GM23248 (cell line): Measurements from ENCODE around the gene SYNE1. TPM values are rescaled to one million over a fixed set of nuclear protein-coding genes. Genes with fewer than 3 reads are reported as not detected.
A peak's percentile ranks its signal among the peaks of the same experiment; 100 is the strongest.

Experiments used
- DNase-seq: peaks from one replicate; pipeline ENCODE4 v3.0.0-alpha.2; 2015
- H2AFZ ChIP-seq: fragments of 200-600 bp; sonication (generic); 2 replicates; pipeline ENCODE4 v1.6.1; 2016; ENCODE audit warnings: antibody characterized with exemption
- H3F3A ChIP-seq: fragments of 200-600 bp; sonication (generic); 2 replicates; pipeline ENCODE4 v1.6.1; 2016; ENCODE audit warnings: mild to moderate bottlenecking, antibody characterized with exemption, mixed run types; ENCODE audit not compliant: insufficient read depth
- H3K27ac ChIP-seq: fragments of 200-600 bp; sonication (generic); 2 replicates; pipeline ENCODE4 v1.5.1; 2016; ENCODE audit warnings: mild to moderate bottlenecking
- H3K27me3 ChIP-seq: fragments of 200-600 bp; sonication (generic); replicated peaks from 2 replicates; pipeline ENCODE4 v1.6.1; 2016; ENCODE audit warnings: mild to moderate bottlenecking; ENCODE audit not compliant: insufficient read depth
- H3K36me3 ChIP-seq: fragments of 200-600 bp; sonication (generic); 2 replicates; pipeline ENCODE4 v1.6.1; 2016; ENCODE audit warnings: low read depth, mild to moderate bottlenecking
- H3K4me1 ChIP-seq: fragments of 200-600 bp; sonication (generic); 2 replicates; pipeline ENCODE4 v1.6.1; 2016; ENCODE audit warnings: mild to moderate bottlenecking; ENCODE audit not compliant: insufficient read depth
- H3K4me2 ChIP-seq: fragments of 200-600 bp; sonication (generic); one replicate; pipeline ENCODE4 v1.6.1; 2016; ENCODE audit warnings: mild to moderate bottlenecking; ENCODE audit not compliant: unreplicated experiment
- H3K4me3 ChIP-seq: fragments of 200-600 bp; sonication (generic); 2 replicates; pipeline ENCODE4 v1.5.1; 2016; ENCODE audit warnings: mild to moderate bottlenecking
- H3K79me2 ChIP-seq: fragments of 200-600 bp; sonication (generic); 2 replicates; pipeline ENCODE4 v1.6.1; 2016; ENCODE audit warnings: mild to moderate bottlenecking; ENCODE audit not compliant: insufficient read depth
- H3K9ac ChIP-seq: fragments of 200-600 bp; sonication (generic); 2 replicates; pipeline ENCODE4 v1.6.1; 2016; ENCODE audit warnings: mild to moderate bottlenecking
- H3K9me2 ChIP-seq: fragments of 200-600 bp; sonication (generic); 2 replicates; pipeline ENCODE4 v1.6.1; 2016; ENCODE audit warnings: mixed run types, mild to moderate bottlenecking, moderate library complexity; ENCODE audit not compliant: insufficient read depth
- H3K9me3 ChIP-seq: fragments of 200-600 bp; sonication (generic); one replicate; pipeline ENCODE4 v1.6.1; 2017; ENCODE audit warnings: low read depth
- H4K20me1 ChIP-seq: fragments of 200-600 bp; sonication (generic); 2 replicates; pipeline ENCODE4 v1.6.0; 2016; ENCODE audit not compliant: insufficient read depth
- EZH2 ChIP-seq: fragments of 200-600 bp; sonication (generic); IDR thresholded peaks from 2 replicates; pipeline ENCODE4 v1.6.1; 2018; ENCODE audit warnings: antibody characterized with exemption, mild to moderate bottlenecking; ENCODE audit not compliant: insufficient read depth, poor library complexity, severe bottlenecking
- EZH2phosphoT487 ChIP-seq: fragments of 200-600 bp; sonication (generic); IDR thresholded peaks from 2 replicates; pipeline ENCODE4 v1.6.1; 2018; ENCODE audit warnings: antibody characterized with exemption, moderate library complexity, mild to moderate bottlenecking, low read depth; ENCODE audit not compliant: insufficient read depth
- WGBS, 2 experiments: methylation state at CpG; one replicate each; pipeline ENCODE4 v1.1.6; 2015 to 2017; ENCODE audit warnings: low lambda C conversion rate in 2 of 2, low coverage in 1 of 2; ENCODE audit errors: missing lambda C conversion rate in 2 of 2; 5-methylcytosine and 5-hydroxymethylcytosine counted together
- in situ Hi-C: fragments of 300-500 bp; cut with MboI; formaldehyde crosslinking; loops from 2 replicates; pipeline ENCODE4 v1.15.0; 2020
- polyA plus RNA-seq: library from polyadenylated mRNA; unstranded; fragments of >200 nt; fragmentation: Nextera tagmentation; extraction: Ambion mirVana; gene quantifications from 2 replicates; pipeline ENCODE4 v1.2.1, GENCODE V29; 2016
- total RNA-seq: library from RNA; depleted of rRNA; stranded (reverse); fragments of >200 nt; shearing (Covaris generic); gene quantifications from 2 replicates; pipeline ENCODE4 v1.2.3, GENCODE V29; 2014

SYNE1 gene
- total and polyA plus RNA-seq, 2 experiments from 2014 or later = 29.2 to 95.4 TPM

GRCh38 chr6:152250127-152250526 is 387.0 kb downstream of the SYNE1 start:
- Histone ChIP-seq H3K4me3 (no peak overlapping the region), H4K20me1 (no peaks in the 10 kb centered on the region), H3F3A (peaks cover 11% of the 10 kb centered on the region; the same call in 1 of the 2 replicates), H3K4me2 (no peak overlapping the region), H3K27ac (no peak overlapping the region), H3K9ac (no peak overlapping the region), H2AFZ (no peak overlapping the region), H3K79me2 (no peaks in the 10 kb centered on the region), H3K27me3 (no peaks in the 10 kb centered on the region), H3K9me2 (no peaks in the 10 kb centered on the region), H3K36me3 (peaks cover 53% of the 10 kb centered on the region), H3K9me3 (no peaks in the 10 kb centered on the region), H3K4me1 (peaks cover 7% of the 10 kb centered on the region; the same call in 1 of the 2 replicates)
- in situ Hi-C loops = no loop called here
- DNase-seq = no peak
- WGBS, 2 experiments = 98 to 100% methylated on average over 3 of the region's 3 CpGs
- TF ChIP-seq EZH2phosphoT487 (no peak), EZH2 (no peak)

GRCh38 chr6:152248980-152249379 is 388.2 kb downstream of the SYNE1 start:
- H4K20me1 ChIP-seq = no peaks in the 10 kb centered on the region
- WGBS, 2 experiments = 47 to 50% methylated on average over 2 of the region's 2 CpGs
- no peak for DNase-seq

GRCh38 chr6:152246554-152247337 is 390.4 kb downstream of the SYNE1 start:
- H4K20me1 ChIP-seq = no peaks in the 10 kb centered on the region
- H3K9me2 ChIP-seq = no peaks in the 10 kb centered on the region
- no peak overlapping the region for H3K4me3 ChIP-seq
- H3K27ac ChIP-seq = no peak overlapping the region
- peak; percentile 35 for DNase-seq
- no peaks in the 10 kb centered on the region for H3K27me3 ChIP-seq
- H3K4me1 ChIP-seq = peaks cover 7% of the 10 kb centered on the region; the same call in 1 of the 2 replicates
- 93 to 95% methylated on average over 4 of the region's 4 CpGs for WGBS, 2 experiments
- no peak overlapping the region for H2AFZ ChIP-seq
- peaks cover 60% of the 10 kb centered on the region for H3K36me3 ChIP-seq
- no peak for TF ChIP-seq EZH2phosphoT487
- TF ChIP-seq EZH2 = no peak
- in situ Hi-C loops = no loop called here
- no peak overlapping the region for H3K9ac ChIP-seq
- no peaks in the 10 kb centered on the region for H3K79me2 ChIP-seq
- H3K4me2 ChIP-seq = no peak overlapping the region
- H3K9me3 ChIP-seq = no peaks in the 10 kb centered on the region
- peaks cover 11% of the 10 kb centered on the region; the same call in 1 of the 2 replicates for H3F3A ChIP-seq

More at GRCh38 chr6:152248980-152249379, 388.2 kb downstream of the SYNE1 start:
- H3K79me2 ChIP-seq = no peaks in the 10 kb centered on the region
- in situ Hi-C loops = no loop called here
- H3K9ac ChIP-seq = no peak overlapping the region
- TF ChIP-seq EZH2phosphoT487 (no peak), EZH2 (no peak)
- no peak overlapping the region for H2AFZ ChIP-seq
- H3K9me3 ChIP-seq = no peaks in the 10 kb centered on the region
- H3K36me3 ChIP-seq = peaks cover 50% of the 10 kb centered on the region
- H3K4me2 ChIP-seq = no peak overlapping the region
- peaks cover 11% of the 10 kb centered on the region; the same call in 1 of the 2 replicates for H3F3A ChIP-seq
- H3K4me3 ChIP-seq = no peak overlapping the region
- H3K27me3 ChIP-seq = no peaks in the 10 kb centered on the region
- no peaks in the 10 kb centered on the region for H3K9me2 ChIP-seq
- H3K27ac ChIP-seq = no peak overlapping the region
- peaks cover 7% of the 10 kb centered on the region; the same call in 1 of the 2 replicates for H3K4me1 ChIP-seq

- DNase-seq = no peak
- no peak overlapping the region for H3K4me2 ChIP-seq
- peaks cover 11% of the 10 kb centered on the region; the same call in 1 of the 2 replicates for H3F3A ChIP-seq
- in situ Hi-C loops = no loop called here
- H2AFZ ChIP-seq = no peak overlapping the region
- no peaks in the 10 kb centered on the region for H3K27me3 ChIP-seq
- TF ChIP-seq EZH2 = no peak
- TF ChIP-seq EZH2phosphoT487 = no peak
- no peak overlapping the region for H3K9ac ChIP-seq
- peaks cover 7% of the 10 kb centered on the region; the same call in 1 of the 2 replicates for H3K4me1 ChIP-seq
- H4K20me1 ChIP-seq = no peaks in the 10 kb centered on the region
- no peaks in the 10 kb centered on the region for H3K9me3 ChIP-seq
- H3K36me3 ChIP-seq = peaks cover 64% of the 10 kb centered on the region
- WGBS, 2 experiments = 44 to 47% methylated on average over 4 of the region's 4 CpGs
- H3K79me2 ChIP-seq = no peaks in the 10 kb centered on the region
- no peak overlapping the region for H3K27ac ChIP-seq
- no peak overlapping the region for H3K4me3 ChIP-seq
- no peaks in the 10 kb centered on the region for H3K9me2 ChIP-seq
Observed at GRCh38 chr6:152244998-152245630, 392.0 kb downstream of the SYNE1 start.
